Common myeloid progenitor, CD34-positive (primary cell): ENCODE data around the gene RACGAP1.
A peak's percentile ranks its signal among the peaks of the same experiment; 100 is the strongest.

ENCODE experiments used
- CTCF ChIA-PET: fragments of 350-600 bp; sonication (Branson Sonifier 250); formaldehyde crosslinking; loops from one replicate; lab custom pipeline; 2021; ENCODE audit warnings: antibody characterized with exemption; lab: Charles Lee
- POLR2A ChIA-PET: fragments of 350-600 bp; sonication (Branson Sonifier 250); formaldehyde crosslinking; loops from one replicate; lab custom pipeline; 2021; ENCODE audit warnings: antibody characterized with exemption; lab: Charles Lee
- DNase-seq, 3 donors: peaks; one replicate each; pipeline versions ENCODE4 v3.0.0 to v3.0.0-alpha.2; 2013
- H3K27ac ChIP-seq, 2 experiments: 1 replicate in 1 of 2; 2 replicates in 1 of 2; pipeline ENCODE4 v1.7.0; 2013; ENCODE audit warnings: inconsistent platforms in 2 of 2, low read length in 2 of 2, mild to moderate bottlenecking in 2 of 2, low read depth in 1 of 2, moderate library complexity in 1 of 2; ENCODE audit not compliant: severe bottlenecking in 2 of 2, insufficient read depth in 1 of 2, poor library complexity in 1 of 2
- H3K27me3 ChIP-seq, 5 experiments: replicated peaks in 2 of 5; 1 replicate in 3 of 5; 2 replicates in 2 of 5; pipeline versions ENCODE4 v1.6.1 to v1.7.0; 2013; ENCODE audit warnings: low read length in 4 of 5, mild to moderate bottlenecking in 2 of 5, moderate library complexity in 2 of 5, inconsistent platforms in 1 of 5; ENCODE audit not compliant: insufficient read depth in 5 of 5, control insufficient read depth in 4 of 5
- H3K36me3 ChIP-seq, 4 experiments: 1 replicate in 2 of 4; 2 replicates in 2 of 4; pipeline versions ENCODE4 v1.6.1 to v1.7.0; 2013; ENCODE audit warnings: low read length in 3 of 4, control low read depth in 1 of 4, mild to moderate bottlenecking in 1 of 4; ENCODE audit not compliant: control insufficient read depth in 4 of 4, insufficient read depth in 4 of 4
- H3K4me1 ChIP-seq, 4 experiments: 1 replicate in 3 of 4; 2 replicates in 1 of 4; pipeline versions ENCODE4 v1.6.1 to v1.7.1; 2013; ENCODE audit warnings: low read length in 3 of 4, mild to moderate bottlenecking in 3 of 4, control low read depth in 1 of 4, inconsistent platforms in 1 of 4, moderate library complexity in 1 of 4; ENCODE audit not compliant: control insufficient read depth in 4 of 4, insufficient read depth in 4 of 4; ENCODE audit errors: control extremely low read depth in 1 of 4
- H3K4me3 ChIP-seq, 7 experiments: 1 replicate in 4 of 7; 2 replicates in 3 of 7; pipeline versions ENCODE4 v1.5.1 to v1.7.0; 2013; ENCODE audit warnings: mild to moderate bottlenecking in 7 of 7, low read length in 6 of 7, moderate library complexity in 6 of 7, inconsistent platforms in 2 of 7, low read depth in 2 of 7, control low read depth in 1 of 7; ENCODE audit not compliant: insufficient read depth in 4 of 7, control insufficient read depth in 1 of 7; ENCODE audit errors: extremely low read depth in 1 of 7
- H3K9me3 ChIP-seq, 5 experiments: 1 replicate in 4 of 5; 2 replicates in 1 of 5; pipeline versions ENCODE4 v1.6.1 to v1.7.1; 2013; ENCODE audit warnings: low read length in 4 of 5, mild to moderate bottlenecking in 2 of 5, inconsistent platforms in 1 of 5, low read depth in 1 of 5, moderate library complexity in 1 of 5; ENCODE audit not compliant: control insufficient read depth in 4 of 5, insufficient read depth in 2 of 5; ENCODE audit errors: control extremely low read depth in 1 of 5
- WGBS: methylation state at CpG from one replicate; pipeline ENCODE4 v1.1.5; 2013; ENCODE audit not compliant: insufficient coverage; 5-methylcytosine and 5-hydroxymethylcytosine counted together

Gene RACGAP1

DNA sequence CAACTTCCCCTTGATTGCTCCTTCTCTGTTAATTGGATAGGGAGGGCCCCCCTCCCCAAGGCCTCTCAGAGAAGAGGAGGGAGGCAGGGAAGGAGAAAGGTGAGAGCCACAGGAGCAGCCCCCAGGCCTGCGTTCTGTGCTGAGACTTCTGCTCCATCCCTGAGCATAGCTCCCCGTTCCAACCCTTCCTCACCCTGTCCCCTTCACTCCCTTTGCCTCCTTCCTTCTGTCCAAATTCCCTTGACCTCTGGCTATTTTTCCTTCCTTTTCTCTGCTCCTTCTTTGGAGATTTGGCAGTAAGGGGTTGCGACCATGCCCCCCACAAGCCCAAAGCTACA, 31.3 kb upstream of the RACGAP1 start:
- Histone ChIP-seq H3K4me1 (peaks cover under 1 to 51% (median 40%) of the 10 kb centered on the region in 4 experiments), H3K4me3 (peak overlapping the region in 3 of 7 experiments; percentile 46 to 77 (median 60)), H3K27ac (no peak overlapping the region), H3K36me3 (no peaks in the 10 kb centered on the region), H3K9me3 (no peaks in the 10 kb centered on the region), H3K27me3 (peaks cover 0 to 28% (median 25%) of the 10 kb centered on the region in 5 experiments)
- CTCF ChIA-PET, result interaction anchor here (0.6 to 5.7 kb wide), 18 partner anchors 9 to 192 kb away, joined by 3 to 163 read pairs (median 4); partner anchors contain the start of gene AQP2
- POLR2A ChIA-PET, result interaction anchor here (0.7 kb wide), 1 partner anchor 242 kb away, joined by 3 read pairs; no protein-coding TSS in a partner anchor
- no peak for DNase-seq
- WGBS, result 0% methylated on average over 1 of the region's 3 CpGs

DNA sequence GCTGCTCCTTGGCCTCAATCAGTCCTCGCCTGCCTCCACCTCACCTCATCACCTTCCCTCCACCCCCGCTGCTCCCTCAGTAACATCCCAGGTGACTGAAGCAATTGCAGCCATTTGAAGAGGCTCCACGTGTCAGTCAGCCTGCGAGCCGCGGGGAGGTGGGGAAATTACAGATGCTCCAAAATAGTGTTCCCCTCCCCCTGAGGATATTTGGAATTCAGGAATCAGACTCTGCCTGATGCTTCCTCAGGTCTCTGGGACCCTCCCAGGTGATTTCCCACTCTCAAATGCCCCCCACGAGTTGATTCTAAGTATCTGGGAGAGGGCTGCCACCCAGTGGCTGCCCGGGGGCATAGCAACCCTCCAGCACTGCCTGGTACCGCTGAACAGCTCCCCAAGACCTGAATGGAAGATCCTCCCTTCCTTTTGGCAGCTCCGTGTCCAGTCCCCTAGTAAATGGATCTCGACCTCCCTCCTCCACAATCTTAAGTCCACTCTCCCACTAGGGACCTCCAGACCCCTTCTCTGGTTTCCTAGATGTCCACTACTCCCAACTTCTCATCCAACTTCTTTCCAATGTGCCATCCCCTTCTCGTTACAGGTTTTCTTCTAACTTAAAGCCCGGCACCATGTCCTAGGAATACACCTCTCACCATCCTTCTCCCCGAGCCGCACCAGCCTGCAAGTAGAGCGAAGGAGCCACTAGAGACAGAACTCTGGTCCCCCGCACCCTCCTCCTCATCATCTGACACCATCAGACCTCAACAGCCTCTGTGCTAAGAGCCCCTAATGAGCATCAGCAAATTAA, 30.7 kb upstream of the RACGAP1 start:
- Histone ChIP-seq H3K4me1 (peaks cover 2 to 52% (median 45%) of the 10 kb centered on the region in 4 experiments), H3K4me3 (peak overlapping the region in 1 of 7 experiments; percentile 55), H3K27me3 (peaks cover 0 to 28% (median 25%) of the 10 kb centered on the region in 5 experiments), H3K27ac (no peak overlapping the region), H3K9me3 (no peaks in the 10 kb centered on the region), H3K36me3 (no peaks in the 10 kb centered on the region)
- DNase-seq, result peak; percentile 53 to 75 (median 67)
- CTCF ChIA-PET, result interaction anchor here (0.6 to 5.7 kb wide), 27 partner anchors 9 to 191 kb away, joined by 3 to 163 read pairs (median 4); partner anchors contain the start of genes AQP2, AQP5 and SMARCD1
- 7% methylated on average over 9 of the region's 17 CpGs for WGBS
- POLR2A ChIA-PET, result interaction anchor here (0.6 to 0.7 kb wide), 2 partner anchors 100 to 242 kb away, joined by 3 read pairs; no protein-coding TSS in a partner anchor

DNA sequence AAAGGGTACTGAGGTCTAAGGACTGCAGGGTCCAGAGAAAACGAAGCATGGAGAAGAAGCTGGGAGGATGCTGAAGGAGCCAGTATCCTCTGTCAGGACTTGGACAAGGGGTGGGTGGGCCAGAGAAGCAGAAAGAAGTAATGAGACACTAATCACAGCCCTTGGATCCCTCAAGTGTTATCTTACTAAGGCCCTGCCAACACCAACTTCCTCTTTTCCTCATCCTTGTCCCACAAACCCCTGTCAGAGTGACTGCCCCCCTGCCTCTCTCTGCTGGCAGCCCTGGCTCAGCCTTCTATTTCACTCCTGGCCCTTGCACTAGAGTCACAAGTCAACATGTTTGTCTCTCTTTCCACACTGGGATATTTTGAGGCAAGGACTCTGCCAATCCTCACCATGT, 28.3 kb upstream of the RACGAP1 start:
- peaks cover 2 to 49% (median 45%) of the 10 kb centered on the region in 4 experiments for H3K4me1 ChIP-seq
- WGBS, result 11% methylated on average over 1 of the region's 1 CpG
- peaks cover 2 to 29% (median 21%) of the 10 kb centered on the region in 5 experiments for H3K27me3 ChIP-seq
- no peaks in the 10 kb centered on the region for H3K9me3 ChIP-seq
- no peak overlapping the region for H3K27ac ChIP-seq
- no peak overlapping the region for H3K4me3 ChIP-seq
- ChIA-PET CTCF (interaction anchor here (0.7 to 5.7 kb wide), 4 partner anchors 12 to 1049 kb away, joined by 3 to 163 read pairs (median 48); no protein-coding TSS in a partner anchor), POLR2A (no interaction called here)
- no peaks in the 10 kb centered on the region for H3K36me3 ChIP-seq
- peak; percentile 55 to 75 (median 74) for DNase-seq

DNA sequence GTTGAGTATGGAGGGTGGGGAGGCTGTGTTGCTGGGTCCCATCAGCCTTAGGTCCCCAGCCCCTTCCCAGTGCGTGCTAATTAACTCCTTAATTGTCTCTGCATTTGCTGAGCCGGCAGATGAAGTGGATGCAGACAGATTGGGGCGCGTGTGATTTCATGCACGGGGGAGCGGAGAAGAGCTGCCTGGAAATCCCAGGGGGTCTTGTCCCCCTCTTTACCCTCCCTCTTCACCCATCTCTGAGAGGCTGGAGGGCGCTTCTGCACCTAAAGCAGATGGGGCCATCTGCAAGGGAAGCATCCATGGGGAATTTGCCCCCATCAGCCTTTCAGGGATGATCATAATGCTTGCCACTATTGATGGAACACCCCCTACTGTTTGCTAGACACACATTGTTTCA, 27.7 kb upstream of the RACGAP1 start:
- 100% methylated on average over 5 of the region's 7 CpGs for WGBS
- H3K4me3 ChIP-seq, result no peak overlapping the region
- no peaks in the 10 kb centered on the region for H3K36me3 ChIP-seq
- DNase-seq, result no peak
- H3K27me3 ChIP-seq, result peaks cover 2 to 29% (median 15%) of the 10 kb centered on the region in 5 experiments
- no peaks in the 10 kb centered on the region for H3K9me3 ChIP-seq
- H3K4me1 ChIP-seq, result peaks cover 2 to 46% (median 43%) of the 10 kb centered on the region in 4 experiments
- ChIA-PET POLR2A (no interaction called here), CTCF (interaction anchor here (0.6 to 5.7 kb wide), 4 partner anchors 11 to 1048 kb away, joined by 3 to 163 read pairs (median 38); no protein-coding TSS in a partner anchor)
- H3K27ac ChIP-seq, result no peak overlapping the region

DNA sequence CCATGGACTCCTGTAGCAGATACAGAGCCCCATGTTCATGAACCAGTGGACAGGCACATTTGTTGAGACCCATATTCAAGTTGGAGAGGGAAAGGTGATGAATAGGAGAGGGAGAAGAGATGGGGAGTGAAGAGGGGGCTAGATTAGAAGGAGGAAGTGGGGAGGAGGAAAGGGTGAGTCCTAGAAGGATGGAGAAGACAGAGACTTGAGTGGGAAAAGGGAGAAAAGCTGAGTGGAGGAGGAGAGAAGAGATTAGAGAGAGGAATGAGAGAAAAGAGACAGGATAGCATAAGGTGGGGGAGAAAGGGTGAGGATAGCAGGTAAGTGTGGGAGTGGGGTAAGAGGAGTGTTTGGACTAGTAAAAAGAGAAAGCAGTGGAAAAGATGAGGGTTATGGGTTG, 27.2 kb upstream of the RACGAP1 start:
- Histone ChIP-seq H3K27ac (no peak overlapping the region), H3K9me3 (no peaks in the 10 kb centered on the region), H3K4me1 (peaks cover 2 to 43% (median 41%) of the 10 kb centered on the region in 4 experiments), H3K27me3 (peaks cover 2 to 31% (median 14%) of the 10 kb centered on the region in 5 experiments), H3K36me3 (no peaks in the 10 kb centered on the region), H3K4me3 (no peak overlapping the region)
- DNase-seq, result no peak
- CTCF ChIA-PET, result interaction anchor here (0.6 to 5.7 kb wide), 4 partner anchors 11 to 1048 kb away, joined by 3 to 163 read pairs (median 38); no protein-coding TSS in a partner anchor
- POLR2A ChIA-PET, result no interaction called here

DNA sequence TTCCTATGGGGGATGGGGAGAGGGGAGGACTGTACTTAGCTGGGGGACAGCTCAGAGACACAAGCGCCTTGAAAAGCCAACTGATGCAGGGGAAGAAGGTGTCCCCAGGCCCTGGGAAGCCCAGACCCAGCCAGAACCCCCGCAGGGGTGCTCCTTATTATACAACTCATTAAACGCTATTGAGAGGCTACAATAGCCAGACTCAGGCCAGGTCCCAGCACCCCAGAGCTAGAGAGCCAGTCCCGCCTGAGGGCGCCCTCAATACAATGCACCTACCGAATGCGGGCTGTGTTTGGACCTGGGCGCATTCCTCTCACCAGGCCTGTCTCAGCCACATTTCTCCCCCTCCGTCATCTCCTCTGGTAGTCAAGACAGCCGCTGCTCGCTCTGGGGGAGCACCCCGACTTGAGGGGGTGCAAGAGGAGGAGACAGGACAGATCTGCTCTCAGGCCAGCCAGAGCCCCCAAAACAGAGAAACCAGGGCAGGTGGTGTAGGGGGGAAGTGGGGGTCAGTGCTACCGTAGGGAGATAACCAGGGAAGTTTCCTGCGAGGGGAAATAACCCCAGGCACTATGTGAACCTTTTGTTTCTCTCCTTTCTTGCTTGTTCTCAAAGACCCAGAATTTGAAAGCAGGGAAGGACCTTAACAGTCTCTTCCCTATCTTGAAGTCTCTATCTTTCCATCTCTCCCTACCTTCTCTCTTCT, 26.0 kb upstream of the RACGAP1 start:
- Histone ChIP-seq H3K9me3 (no peaks in the 10 kb centered on the region), H3K36me3 (no peaks in the 10 kb centered on the region), H3K4me3 (peak overlapping the region in 2 of 7 experiments; percentile 25 to 45), H3K27me3 (peaks cover 1 to 26% (median 3%) of the 10 kb centered on the region in 5 experiments), H3K4me1 (peaks cover 2 to 36% (median 31%) of the 10 kb centered on the region in 4 experiments), H3K27ac (no peak overlapping the region)
- DNase-seq, result peak in 1 of 3 donors; percentile 43
- ChIA-PET CTCF (interaction anchor here (1.8 to 5.7 kb wide), 3 partner anchors 13 to 85 kb away, joined by 13 to 72 read pairs (median 44); no protein-coding TSS in a partner anchor), POLR2A (no interaction called here)
- WGBS, result 37% methylated on average over 6 of the region's 14 CpGs
